HG02938 (cell line): ENCODE measurements around the gene EDA.

Experiments
- ATAC-seq: cut with Tn5 transposase; IDR thresholded peaks from one replicate; pipeline ENCODE4 v1.9.1; 2021; ENCODE audit warnings: mild to moderate bottlenecking, moderate library complexity; ENCODE audit not compliant: unreplicated experiment

EDA gene

GRCh38 chrX:70022616-70023015 is 406.7 kb downstream of the EDA start:
- ATAC-seq: no peak

- no peak for ATAC-seq
Measured at GRCh38 chrX:70025464-70025863, 409.6 kb downstream of the EDA start.

GRCh38 chrX:70026112-70026850 is 410.4 kb downstream of the EDA start:
- ATAC-seq: no peak

- ATAC-seq: no peak
Measured at GRCh38 chrX:70026851-70027200, 410.9 kb downstream of the EDA start.

GRCh38 chrX:70029863-70030262 is 413.9 kb downstream of the EDA start:
- ATAC-seq: no peak

GRCh38 chrX:70030301-70030767 is 414.4 kb downstream of the EDA start:
- peak; percentile 64 for ATAC-seq

GRCh38 chrX:70032792-70033191 is 416.9 kb downstream of the EDA start:
- ATAC-seq: no peak

GRCh38 chrX:70033348-70034051 is 417.6 kb downstream of the EDA start:
- peak; percentile 76 for ATAC-seq

- ATAC-seq: no peak
Measured at GRCh38 chrX:70034646-70035045, 418.7 kb downstream of the EDA start.

GRCh38 chrX:70038515-70038914 is 422.6 kb downstream of the EDA start:
- no peak for ATAC-seq

GRCh38 chrX:70038951-70039350 is 423.0 kb downstream of the EDA start:
- no peak for ATAC-seq

GRCh38 chrX:70039758-70040157 is 423.8 kb downstream of the EDA start:
- no peak for ATAC-seq

GRCh38 chrX:70041993-70042392 is 426.1 kb downstream of the EDA start:
- ATAC-seq: no peak

- ATAC-seq: no peak
Measured at GRCh38 chrX:70042399-70043371, 426.8 kb downstream of the EDA start.

GRCh38 chrX:70043685-70044084 is 427.8 kb downstream of the EDA start:
- ATAC-seq: no peak

GRCh38 chrX:70044541-70045245 is 428.8 kb downstream of the EDA start:
- no peak for ATAC-seq

GRCh38 chrX:70046978-70047377 is 431.1 kb downstream of the EDA start:
- ATAC-seq: no peak

- no peak for ATAC-seq
Measured at GRCh38 chrX:70049406-70049805, 433.5 kb downstream of the EDA start.

GRCh38 chrX:70049925-70050324 is 434.0 kb downstream of the EDA start, which contains the start of gene AWAT2:
TSS of gene AWAT2 (minus strand) at chrX:70049938. CDS start at chrX:70049932, 6 bp downstream.
- no peak for ATAC-seq

GRCh38 chrX:70052895-70053615 is 437.1 kb downstream of the EDA start:
- ATAC-seq: no peak
